Effector memory CD8-positive, alpha-beta T cell (primary cell): Measurements from ENCODE around the gene RPTOR.

Experiments used
- ATAC-seq: fragments of 150-1000 bp; cut with Tn5 transposase; replicated peaks from 2 replicates; pipeline ENCODE4 v1.10.0; 2021; ENCODE audit warnings: mild to moderate bottlenecking, moderate library complexity
- DNase-seq, 3 experiments: peaks; one replicate each; pipeline ENCODE4 v3.0.0; 2021
- H3K27ac Mint-ChIP-seq, 2 donors: one replicate each; pipeline ENCODE4 v1.8.0; 2022; ENCODE audit warnings: mild to moderate bottlenecking in 2 of 2, mixed read lengths in 2 of 2, moderate library complexity in 2 of 2
- H3K27me3 Mint-ChIP-seq, 2 donors: one replicate each; pipeline ENCODE4 v1.8.0; 2022; ENCODE audit warnings: mixed read lengths in 2 of 2
- H3K36me3 Mint-ChIP-seq: one replicate; pipeline ENCODE4 v1.8.0; 2022; ENCODE audit warnings: mild to moderate bottlenecking, moderate library complexity, mixed read lengths; ENCODE audit not compliant: insufficient read depth
- H3K4me1 Mint-ChIP-seq, 2 donors: one replicate each; pipeline ENCODE4 v1.8.0; 2022; ENCODE audit warnings: low read depth in 2 of 2, mixed read lengths in 2 of 2
- H3K4me3 Mint-ChIP-seq, 2 donors: one replicate each; pipeline ENCODE4 v1.8.0; 2022; ENCODE audit warnings: mild to moderate bottlenecking in 2 of 2, mixed read lengths in 2 of 2, moderate library complexity in 2 of 2
- H3K9me3 Mint-ChIP-seq, 2 donors: one replicate each; pipeline ENCODE4 v1.8.0; 2022; ENCODE audit warnings: mixed read lengths in 2 of 2

RPTOR gene

GRCh38 chr17:80949451-80950421, 405.1 kb downstream of the RPTOR start:
- no peak overlapping the region for H3K4me3 Mint-ChIP-seq
- H3K27ac Mint-ChIP-seq, result no peak overlapping the region
- no peaks in the 10 kb centered on the region for H3K9me3 Mint-ChIP-seq
- DNase-seq (no peak), ATAC-seq (no peak)
- H3K27me3 Mint-ChIP-seq, result no peaks in the 10 kb centered on the region
- peaks cover 0 to 2% of the 10 kb centered on the region in 2 donors for H3K4me1 Mint-ChIP-seq
- peaks cover 21% of the 10 kb centered on the region for H3K36me3 Mint-ChIP-seq

GRCh38 chr17:80950466-80951120, 406.0 kb downstream of the RPTOR start:
- no peaks in the 10 kb centered on the region for H3K9me3 Mint-ChIP-seq
- DNase-seq, result no peak
- H3K4me3 Mint-ChIP-seq, result no peak overlapping the region
- no peaks in the 10 kb centered on the region for H3K27me3 Mint-ChIP-seq
- H3K27ac Mint-ChIP-seq, result no peak overlapping the region
- peaks cover 0 to 2% of the 10 kb centered on the region in 2 donors for H3K4me1 Mint-ChIP-seq
- peaks cover 21% of the 10 kb centered on the region for H3K36me3 Mint-ChIP-seq
- ATAC-seq, result no peak

GRCh38 chr17:80951121-80952090, 406.8 kb downstream of the RPTOR start:
- H3K9me3 Mint-ChIP-seq, result no peaks in the 10 kb centered on the region
- no peak overlapping the region for H3K4me3 Mint-ChIP-seq
- ATAC-seq, result no peak
- no peak for DNase-seq
- H3K36me3 Mint-ChIP-seq, result peaks cover 18% of the 10 kb centered on the region
- H3K4me1 Mint-ChIP-seq, result no peaks in the 10 kb centered on the region
- H3K27ac Mint-ChIP-seq, result peak overlapping the region in 1 of 2 donors; percentile 62
- H3K27me3 Mint-ChIP-seq, result no peaks in the 10 kb centered on the region

- Mint-ChIP-seq H3K36me3 (peaks cover 11% of the 10 kb centered on the region), H3K27ac (peak overlapping the region in 1 of 2 donors; percentile 62), H3K4me3 (no peak overlapping the region), H3K4me1 (no peaks in the 10 kb centered on the region), H3K9me3 (no peaks in the 10 kb centered on the region), H3K27me3 (no peaks in the 10 kb centered on the region)
- DNase-seq (no peak), ATAC-seq (no peak)
Observed at GRCh38 chr17:80952291-80952690, 407.7 kb downstream of the RPTOR start.

- H3K27ac Mint-ChIP-seq, result peak overlapping the region; percentile 25 to 53
- no peaks in the 10 kb centered on the region for H3K27me3 Mint-ChIP-seq
- no peaks in the 10 kb centered on the region for H3K4me1 Mint-ChIP-seq
Observed at GRCh38 chr17:80953471-80954315, 409.1 kb downstream of the RPTOR start.

GRCh38 chr17:80955078-80955477, 410.4 kb downstream of the RPTOR start:
- DNase-seq (no peak), ATAC-seq (no peak)
- H3K27me3 Mint-ChIP-seq, result no peaks in the 10 kb centered on the region
- no peaks in the 10 kb centered on the region for H3K4me1 Mint-ChIP-seq
- H3K27ac Mint-ChIP-seq, result peak overlapping the region in 1 of 2 donors; percentile 29
- H3K9me3 Mint-ChIP-seq, result no peaks in the 10 kb centered on the region
- H3K36me3 Mint-ChIP-seq, result peaks cover 5% of the 10 kb centered on the region
- H3K4me3 Mint-ChIP-seq, result no peak overlapping the region

More at GRCh38 chr17:80953471-80954315, 409.1 kb downstream of the RPTOR start:
- no peaks in the 10 kb centered on the region for H3K9me3 Mint-ChIP-seq
- H3K4me3 Mint-ChIP-seq, result no peak overlapping the region
- DNase-seq (no peak), ATAC-seq (no peak)
- H3K36me3 Mint-ChIP-seq, result peaks cover 5% of the 10 kb centered on the region

- DNase-seq (no peak), ATAC-seq (no peak)
- Mint-ChIP-seq H3K4me3 (no peak overlapping the region), H3K27me3 (no peaks in the 10 kb centered on the region), H3K27ac (peak overlapping the region in 1 of 2 donors; percentile 29), H3K9me3 (no peaks in the 10 kb centered on the region), H3K4me1 (no peaks in the 10 kb centered on the region), H3K36me3 (peaks cover 4% of the 10 kb centered on the region)
Observed at GRCh38 chr17:80955671-80956280, 411.1 kb downstream of the RPTOR start.

GRCh38 chr17:80956321-80957190, 411.9 kb downstream of the RPTOR start:
- Mint-ChIP-seq H3K36me3 (peaks cover 4% of the 10 kb centered on the region), H3K9me3 (no peaks in the 10 kb centered on the region), H3K4me3 (no peak overlapping the region), H3K4me1 (no peaks in the 10 kb centered on the region), H3K27ac (no peak overlapping the region), H3K27me3 (no peaks in the 10 kb centered on the region)
- no peak for DNase-seq
- ATAC-seq, result no peak

- peaks cover 4% of the 10 kb centered on the region for H3K36me3 Mint-ChIP-seq
- ATAC-seq (no peak), DNase-seq (no peak)
- no peaks in the 10 kb centered on the region for H3K27me3 Mint-ChIP-seq
- H3K4me1 Mint-ChIP-seq, result no peaks in the 10 kb centered on the region
- H3K4me3 Mint-ChIP-seq, result no peak overlapping the region
- no peaks in the 10 kb centered on the region for H3K9me3 Mint-ChIP-seq
- H3K27ac Mint-ChIP-seq, result no peak overlapping the region
Observed at GRCh38 chr17:80957461-80957941, 412.9 kb downstream of the RPTOR start.

- no peaks in the 10 kb centered on the region for H3K9me3 Mint-ChIP-seq
- no peaks in the 10 kb centered on the region for H3K4me1 Mint-ChIP-seq
- no peaks in the 10 kb centered on the region for H3K27me3 Mint-ChIP-seq
- H3K27ac Mint-ChIP-seq, result no peak overlapping the region
- DNase-seq (no peak), ATAC-seq (no peak)
- H3K4me3 Mint-ChIP-seq, result no peak overlapping the region
- H3K36me3 Mint-ChIP-seq, result peaks cover 5% of the 10 kb centered on the region
Observed at GRCh38 chr17:80959330-80960036, 414.8 kb downstream of the RPTOR start.
